Umbilical cord (tissue), 2 donors: ENCODE results near the gene SOCS4. TPM values are rescaled to one million over a fixed set of nuclear protein-coding genes. Genes with fewer than 3 reads are reported as not detected.
A peak's percentile ranks its signal among the peaks of the same experiment; 100 is the strongest.
"Not testable (repeated sequence)": the region's sequence is repeated elsewhere in the genome, so short reads cannot be mapped to it uniquely, and the experiment has no call there.

Experiments used
- DNase-seq: peaks from one replicate; pipeline ENCODE4 v3.0.0-alpha.2; 2015; ENCODE audit warnings: low spot score
- total RNA-seq: library from RNA; depleted of rRNA; stranded (reverse); fragments of >200 nt; gene quantifications from one replicate; pipeline ENCODE4 v1.2.3, GENCODE V29; 2014; ENCODE audit warnings: low replicate concordance; ENCODE audit not compliant: insufficient read depth

Gene SOCS4
- total RNA-seq, 1 donor from 2014 or later: 21.9 TPM

DNA sequence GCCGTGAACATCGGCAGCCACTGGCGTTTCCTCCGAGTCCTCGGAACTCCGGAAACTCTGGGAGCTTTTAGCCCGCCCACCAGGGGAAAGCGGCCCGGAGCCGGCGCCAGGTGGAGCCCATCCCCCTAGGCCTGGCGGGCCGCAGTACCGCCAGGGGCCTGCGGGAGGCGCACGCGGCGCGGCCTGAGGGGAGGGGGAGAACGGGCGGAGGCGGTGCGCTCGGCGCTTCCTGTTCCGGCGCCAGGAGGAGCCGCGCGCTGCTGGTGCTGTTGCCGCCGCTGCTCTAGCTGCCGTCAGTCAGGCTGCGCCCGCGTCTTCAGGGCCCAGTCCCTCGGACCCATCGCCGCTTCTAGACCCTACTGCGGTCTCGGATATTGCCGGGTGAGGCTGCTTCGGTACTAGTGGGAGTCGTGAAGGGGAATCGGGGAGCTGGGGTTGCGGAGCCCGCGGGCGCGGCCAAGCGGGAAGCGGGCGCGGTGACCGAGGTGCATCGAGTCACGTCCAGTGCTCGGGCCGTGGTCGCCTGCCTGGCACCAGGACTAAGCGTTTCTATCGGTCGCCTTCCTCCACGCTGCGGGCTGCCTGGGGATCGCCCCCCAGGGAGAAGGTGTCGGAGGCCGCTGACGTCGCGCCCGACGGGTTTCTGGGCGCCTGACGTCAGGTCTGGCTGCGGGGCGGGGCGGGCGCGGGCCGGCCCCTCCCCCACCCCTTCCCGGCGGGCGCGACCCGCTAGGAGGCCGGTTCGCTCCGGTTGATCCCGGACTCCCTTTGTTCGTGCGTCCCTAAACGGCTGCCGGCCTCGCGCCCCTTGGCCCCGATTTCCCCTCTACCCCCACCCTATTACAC is 24.6 kb downstream of the SOCS4 start, which contains the start of gene MAPK1IP1L:
TSS of gene MAPK1IP1L (plus strand) at position 225 of the 846 bp plus-strand sequence. CDS start 10,037 bp downstream, outside the sequence.
- peak; percentile 96 for DNase-seq

- DNase-seq: peak; percentile 39
Measured at GRCh38 chr14:55052269-55052930, 25.4 kb downstream of the SOCS4 start.

DNA sequence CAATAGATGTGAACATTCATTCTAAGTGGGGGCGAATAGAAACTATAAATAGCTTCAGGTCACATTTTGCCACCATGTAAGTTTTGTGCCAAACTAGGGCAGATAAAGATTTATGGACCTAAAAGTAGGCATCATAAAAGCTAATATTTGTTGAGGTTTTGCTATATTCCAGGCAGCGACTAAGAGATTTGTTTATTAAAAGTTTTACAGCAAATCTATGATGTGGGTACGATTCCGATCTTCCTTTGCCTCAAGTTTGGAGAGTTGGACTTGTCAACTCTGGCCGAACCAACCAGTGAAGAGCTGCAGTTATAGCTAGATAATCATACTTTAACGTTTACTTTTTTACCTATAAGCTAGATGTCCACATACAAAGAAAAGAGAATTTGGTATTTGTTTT is 26.0 kb downstream of the SOCS4 start:
- DNase-seq: no peak

DNA sequence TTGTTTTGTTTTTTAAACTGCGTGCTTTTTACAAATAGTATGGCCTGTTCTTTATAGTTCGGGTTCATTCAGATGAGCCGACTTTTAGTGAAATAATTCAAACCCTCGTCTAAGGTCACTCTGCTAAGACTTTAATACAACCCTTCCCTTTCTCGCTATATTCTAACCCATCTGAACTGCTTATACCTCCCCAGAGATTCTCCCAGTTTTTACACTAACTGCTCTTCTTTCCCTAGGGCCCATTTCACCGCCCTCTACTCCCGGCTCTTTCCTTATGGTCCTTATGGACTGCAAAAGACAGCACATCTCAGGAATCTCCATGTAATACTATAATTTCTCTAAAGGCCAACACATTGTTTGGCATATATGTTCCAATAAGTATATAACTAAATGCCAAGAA is 26.5 kb downstream of the SOCS4 start:
- no peak for DNase-seq

DNA sequence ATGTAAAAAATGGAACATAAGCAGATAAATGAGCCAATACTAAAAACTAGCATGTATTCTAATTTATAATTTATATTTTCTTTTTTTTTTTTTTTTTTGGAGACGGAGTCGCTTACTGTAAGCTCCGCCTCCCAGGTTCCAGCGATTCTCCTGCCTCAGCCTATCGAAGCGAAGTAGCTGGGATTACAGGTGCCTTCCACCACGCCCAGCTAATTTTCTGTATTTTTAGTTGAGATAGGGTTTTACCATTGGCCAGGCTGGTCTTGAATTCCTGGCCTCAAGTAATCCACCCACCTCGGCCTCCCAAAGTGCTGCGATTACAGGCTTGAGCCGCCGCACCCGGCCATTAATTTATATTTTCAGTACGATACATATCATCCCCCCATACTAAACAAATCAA is 27.1 kb downstream of the SOCS4 start:
- no peak for DNase-seq

- DNase-seq: no peak
Measured at GRCh38 chr14:55057919-55058318, 30.9 kb downstream of the SOCS4 start.

- DNase-seq: no peak
Measured at GRCh38 chr14:55059333-55059732, 32.3 kb downstream of the SOCS4 start.

GRCh38 chr14:55062517-55063351 is 35.7 kb downstream of the SOCS4 start:
- DNase-seq: no peak

DNA sequence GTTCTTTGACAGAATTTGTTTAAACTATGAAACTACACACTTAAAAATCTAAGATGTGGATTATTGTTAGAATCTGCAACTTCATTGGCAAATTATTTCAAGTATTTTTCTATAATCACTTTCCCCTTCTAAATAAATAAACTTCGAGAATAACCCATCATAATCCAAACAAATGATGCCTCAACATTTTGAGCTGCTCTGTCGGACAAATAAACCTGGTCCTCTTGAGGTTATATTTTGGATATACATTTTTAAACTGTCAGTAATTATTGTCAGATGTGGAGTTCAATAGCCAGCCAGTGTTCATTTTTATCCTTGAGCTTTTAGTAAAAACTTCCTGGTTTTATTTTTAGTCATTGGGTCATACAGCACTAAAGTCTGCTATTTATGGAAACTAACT is 37.9 kb downstream of the SOCS4 start:
- DNase-seq: not testable (repeated sequence)

DNA sequence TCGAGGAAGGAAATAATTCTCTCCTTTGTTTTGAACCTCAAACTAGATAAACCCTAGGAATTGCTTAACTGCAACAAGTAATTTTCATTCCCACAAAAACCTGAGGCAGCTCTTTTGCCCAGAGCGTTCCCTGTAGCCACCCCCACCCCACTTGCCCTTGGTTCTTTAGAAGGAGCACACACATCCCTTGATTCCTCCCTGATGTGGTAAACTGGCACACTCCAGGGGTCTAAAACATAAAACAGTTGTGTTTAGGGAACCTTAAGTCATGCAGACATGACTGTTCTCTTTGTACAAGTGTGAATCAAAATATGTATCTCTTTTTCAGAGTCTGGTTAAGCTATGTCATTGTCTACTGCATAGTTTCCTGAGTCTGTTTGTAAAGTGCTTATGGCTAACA is 38.4 kb downstream of the SOCS4 start:
- DNase-seq: no peak

- DNase-seq: no peak
Measured at GRCh38 chr14:55066223-55066622, 39.2 kb downstream of the SOCS4 start.

DNA sequence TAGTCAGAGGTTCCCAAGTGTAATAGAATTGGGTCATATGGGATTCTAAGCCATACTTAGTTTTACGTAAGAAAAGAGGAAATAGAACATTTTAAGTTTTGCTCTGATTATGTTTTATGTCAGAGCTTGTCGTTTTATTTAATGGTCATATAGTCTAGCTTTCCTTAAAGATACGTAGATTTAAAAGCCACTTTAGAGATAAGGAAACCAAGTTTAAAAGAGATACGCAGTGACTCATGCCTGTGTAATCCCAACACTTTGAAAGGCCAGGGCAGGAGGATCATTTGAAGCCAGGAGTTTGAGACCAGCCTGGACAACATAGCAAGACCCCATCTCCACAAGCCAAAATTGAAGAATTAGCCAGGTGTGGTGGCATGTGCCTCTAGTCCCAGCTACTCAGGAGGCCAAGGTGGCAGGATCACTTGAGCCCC is 44.0 kb downstream of the SOCS4 start:
- peak; percentile 63 for DNase-seq

- peak; percentile 65 for DNase-seq
Measured at GRCh38 chr14:55071870-55072640, 45.0 kb downstream of the SOCS4 start.

GRCh38 chr14:55073856-55074255 is 46.8 kb downstream of the SOCS4 start:
- DNase-seq: peak; percentile 70

GRCh38 chr14:55074662-55075061 is 47.6 kb downstream of the SOCS4 start:
- no peak for DNase-seq

DNA sequence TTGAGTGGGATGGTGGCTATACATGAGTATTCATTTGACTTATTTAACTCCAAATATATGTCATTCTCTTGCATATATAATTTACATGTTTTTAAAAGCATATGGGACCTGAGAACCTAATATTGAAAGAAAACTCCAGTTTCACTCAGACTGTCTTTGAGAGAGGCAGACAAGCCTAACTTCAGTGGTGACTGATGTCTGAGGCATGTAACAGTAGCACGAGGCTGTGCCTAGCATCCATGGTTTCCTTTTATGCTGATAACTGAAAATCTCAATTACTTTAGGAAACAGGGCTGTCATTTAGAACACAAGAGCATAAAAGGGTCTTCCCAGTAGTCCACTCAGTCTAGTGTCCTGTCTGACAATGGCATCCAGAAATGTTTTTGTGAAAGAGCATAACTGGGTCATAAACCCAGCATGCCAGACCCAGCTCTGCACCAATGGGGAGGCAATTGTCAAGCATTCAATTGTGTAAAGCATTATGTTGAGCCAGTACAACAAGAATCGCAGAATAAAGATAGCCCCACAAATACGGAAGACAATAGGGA is 48.7 kb downstream of the SOCS4 start:
- DNase-seq: no peak

DNA sequence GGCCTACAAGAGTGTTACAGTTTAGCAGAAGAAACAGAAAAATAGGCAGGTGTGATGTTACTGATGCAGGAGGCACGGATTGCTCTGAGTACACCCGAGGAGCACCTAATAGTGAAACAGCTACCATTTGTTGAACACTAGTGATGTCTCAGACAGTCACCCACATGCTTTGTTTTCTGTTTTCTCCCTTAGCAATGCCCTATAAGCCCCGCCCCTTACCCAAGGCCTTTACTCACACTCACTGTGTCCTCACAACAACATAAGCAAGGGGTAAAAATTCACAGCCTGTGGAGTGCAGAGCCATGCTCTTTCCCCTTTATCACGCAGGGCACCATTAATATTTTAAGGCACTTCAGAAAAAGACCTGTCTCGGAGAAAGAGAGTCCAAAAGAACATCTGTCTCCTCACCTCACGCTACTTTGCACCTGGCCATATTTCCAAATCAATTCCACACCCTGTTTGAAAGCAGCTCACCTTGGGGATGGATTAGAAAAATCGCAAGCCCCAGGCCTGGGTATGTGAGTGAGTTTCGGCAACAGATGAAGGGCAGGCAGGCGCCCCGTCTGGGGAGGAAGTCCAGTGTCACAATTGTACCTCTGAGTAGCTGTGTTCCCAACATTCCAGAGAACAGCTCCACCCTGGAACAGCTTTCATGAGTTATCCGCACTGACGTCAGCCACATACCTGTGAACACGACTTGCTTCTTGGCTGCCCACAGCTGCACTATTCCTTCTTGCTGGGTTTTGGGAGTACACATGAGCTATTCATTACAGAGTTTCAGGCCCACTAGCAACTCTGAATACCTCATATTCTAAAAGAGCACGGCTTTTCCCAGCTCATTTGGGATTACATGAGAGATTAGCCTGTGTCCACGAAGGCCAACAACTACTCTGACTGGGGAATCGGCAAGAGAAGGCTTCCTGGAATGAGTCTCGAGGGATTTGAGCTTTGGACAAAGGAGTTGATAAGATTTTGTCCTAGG is 50.4 kb downstream of the SOCS4 start:
- DNase-seq: peak; percentile 32

DNA sequence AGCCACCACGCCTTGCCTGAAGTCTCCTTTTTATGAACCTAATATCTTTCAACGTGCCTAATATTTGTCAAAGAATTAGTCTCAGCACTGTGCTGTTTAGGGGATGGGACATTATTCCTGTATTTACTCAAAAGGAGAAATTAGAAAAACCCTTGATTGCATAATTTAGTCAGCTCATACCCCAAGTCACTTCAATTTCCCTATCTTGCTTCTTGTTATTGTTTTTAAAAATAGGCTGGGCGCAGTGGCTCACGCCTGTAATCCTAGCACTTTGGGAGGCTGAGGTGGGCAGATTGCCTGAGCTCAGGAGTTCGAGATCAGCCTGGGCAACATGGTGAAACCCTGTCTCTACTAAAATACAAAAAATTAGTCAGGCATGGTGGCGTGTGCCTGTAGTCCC is 52.9 kb downstream of the SOCS4 start:
- DNase-seq: not testable (repeated sequence)

- DNase-seq: no peak
Measured at GRCh38 chr14:55084401-55085059, 57.5 kb downstream of the SOCS4 start.
